A673 (cell line): ENCODE measurements around the gene VIPR1.

Source experiments
- CTCF ChIP-seq: fragments of 300-800, 200-600 bp; sonication (generic); conservative IDR thresholded peaks from 2 replicates; pipeline ENCODE4 v1.5.1; 2017; ENCODE audit warnings: low read depth, mild to moderate bottlenecking, antibody characterized with exemption, low read length, moderate library complexity, mixed read lengths
- EZH2 ChIP-seq: fragments of 200-600 bp; sonication (generic); IDR thresholded peaks from 2 replicates; pipeline ENCODE4 v1.6.1; 2017; ENCODE audit warnings: borderline replicate concordance, low read depth, mild to moderate bottlenecking, mixed read lengths, antibody characterized with exemption, low read length; ENCODE audit not compliant: poor library complexity, severe bottlenecking

- no peak for TF ChIP-seq CTCF
- no peak for TF ChIP-seq EZH2
These were observed 4.8 kb downstream of the VIPR1 start for GRCh38 chr3:42507252-42507651.
